ENCODE results near the gene EEF1E1.
A peak's percentile ranks its signal among the peaks of the same experiment; 100 is the strongest.

EEF1E1 gene

DNA sequence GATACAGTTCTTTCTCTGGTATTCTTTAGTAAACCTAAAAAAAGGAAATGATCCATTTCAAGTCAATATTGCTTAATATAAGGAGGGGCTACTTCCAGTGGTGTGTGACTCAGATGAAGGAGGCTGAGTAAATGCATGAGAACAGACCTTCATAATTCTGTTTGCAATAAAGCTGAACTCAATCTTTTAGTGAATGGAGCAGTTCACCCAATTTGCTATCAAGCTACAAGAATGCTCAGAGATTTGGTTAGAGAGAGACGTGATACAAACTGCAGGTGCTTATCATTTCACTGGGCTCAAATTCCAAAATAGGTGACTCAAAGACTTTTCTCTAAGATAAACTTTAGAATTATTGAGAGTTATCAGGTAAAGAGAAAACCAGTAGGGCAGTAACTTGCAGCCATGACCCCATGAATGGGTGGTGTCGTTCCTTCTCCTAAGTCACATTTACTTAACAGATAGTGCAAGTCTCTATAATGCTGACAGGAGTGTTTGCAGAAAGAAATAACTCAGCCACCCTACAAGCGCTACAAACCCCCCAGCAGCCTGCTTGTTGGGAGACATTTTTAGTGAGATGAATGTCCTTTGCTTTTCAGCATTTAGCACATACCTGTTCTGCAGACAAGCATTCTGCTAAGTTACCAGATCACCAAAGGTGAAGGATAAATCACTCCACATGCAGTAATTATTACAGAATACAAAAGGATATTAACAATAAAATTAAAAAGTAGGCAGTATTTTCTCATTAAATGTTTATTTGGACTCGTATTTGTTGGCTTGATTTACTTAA lies 21.8 kb downstream of the EEF1E1 start:
- no peaks in the 10 kb centered on the region for H3K9me3 ChIP-seq (ENCODE audit: control extremely low read depth in 1 of 5, control insufficient read depth in 4 of 5, insufficient read depth in 2 of 5, low read depth in 1 of 5, low read length in 4 of 5)
- no peak overlapping the region for H3K4me3 ChIP-seq (ENCODE audit: control insufficient read depth in 1 of 7, extremely low read depth in 1 of 7, insufficient read depth in 4 of 7, low read depth in 2 of 7, low read length in 6 of 7)
- H3K36me3 ChIP-seq (ENCODE audit: control insufficient read depth in 4 of 4, insufficient read depth in 4 of 4, low read length in 3 of 4): peaks cover 2 to 30% (median 6%) of the 10 kb centered on the region in 4 experiments
- 100% methylated on average over 1 of the region's 4 CpGs for WGBS (ENCODE audit: insufficient coverage)
- H3K27me3 ChIP-seq (replicated peaks in 2 of 5; ENCODE audit: control insufficient read depth in 4 of 5, insufficient read depth in 5 of 5, low read length in 4 of 5): no peaks in the 10 kb centered on the region
- H3K4me1 ChIP-seq (ENCODE audit: control extremely low read depth in 1 of 4, control insufficient read depth in 4 of 4, insufficient read depth in 4 of 4, low read length in 3 of 4): peaks cover 0 to 10% (median under 1%) of the 10 kb centered on the region in 4 experiments
- POLR2A ChIA-PET: no interaction called here
- peak in 2 of 3 donors; percentile 21 to 34 for DNase-seq
- CTCF ChIA-PET: no interaction called here
- H3K27ac ChIP-seq (ENCODE audit: insufficient read depth in 1 of 2, low read depth in 1 of 2, low read length in 2 of 2, poor library complexity in 1 of 2, severe bottlenecking in 2 of 2): no peak overlapping the region

DNA sequence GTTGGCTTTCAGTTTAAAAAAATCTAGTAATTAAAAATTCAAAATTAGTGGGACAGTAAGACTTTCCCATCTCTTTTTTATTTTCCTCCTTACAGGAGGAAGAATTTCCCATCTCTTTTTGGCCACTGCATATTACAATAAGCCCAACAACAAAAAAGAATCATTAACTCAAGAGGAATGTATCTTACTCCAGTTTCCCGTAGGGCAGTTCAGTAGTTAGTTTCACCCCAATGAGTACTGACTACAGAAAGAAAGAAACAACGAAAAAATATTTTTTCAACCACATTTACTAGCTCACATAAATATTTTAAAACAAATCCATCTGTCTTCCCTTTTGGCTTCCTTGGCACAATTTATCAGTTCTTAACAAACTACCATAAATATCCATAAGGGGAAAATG lies 23.2 kb downstream of the EEF1E1 start:
- no peak for DNase-seq

DNA sequence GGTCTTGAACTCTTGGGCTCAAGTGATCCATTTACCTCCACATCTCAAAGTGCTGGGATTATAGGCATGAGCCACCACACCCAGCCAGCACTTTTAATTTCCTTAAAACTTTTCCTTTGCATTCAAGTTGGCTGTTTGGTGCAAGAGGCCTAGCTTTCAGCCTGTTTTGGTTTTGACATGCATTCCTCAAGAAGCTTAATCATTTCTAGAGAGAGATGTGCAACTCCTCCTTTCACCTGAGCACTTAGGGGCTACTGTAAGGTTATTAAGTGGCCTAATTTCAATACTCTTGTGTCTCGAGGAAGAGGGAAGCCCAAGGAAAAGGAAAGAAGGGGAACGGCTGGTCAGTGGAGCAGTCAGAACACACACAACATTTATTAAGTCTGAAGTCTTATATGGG lies 24.4 kb downstream of the EEF1E1 start:
- peaks cover 2 to 10% (median 5%) of the 10 kb centered on the region in 4 experiments for H3K36me3 ChIP-seq (ENCODE audit: control insufficient read depth in 4 of 4, insufficient read depth in 4 of 4, low read length in 3 of 4)
- peaks cover 0 to 14% (median 4%) of the 10 kb centered on the region in 4 experiments for H3K4me1 ChIP-seq (ENCODE audit: control extremely low read depth in 1 of 4, control insufficient read depth in 4 of 4, insufficient read depth in 4 of 4, low read length in 3 of 4)
- H3K9me3 ChIP-seq (ENCODE audit: control extremely low read depth in 1 of 5, control insufficient read depth in 4 of 5, insufficient read depth in 2 of 5, low read depth in 1 of 5, low read length in 4 of 5): no peaks in the 10 kb centered on the region
- POLR2A ChIA-PET: no interaction called here
- no CpG with 5 or more reads among the region's 2 CpGs for WGBS (ENCODE audit: insufficient coverage)
- no peak overlapping the region for H3K27ac ChIP-seq (ENCODE audit: insufficient read depth in 1 of 2, low read depth in 1 of 2, low read length in 2 of 2, poor library complexity in 1 of 2, severe bottlenecking in 2 of 2)
- DNase-seq: no peak
- H3K27me3 ChIP-seq (replicated peaks in 2 of 5; ENCODE audit: control insufficient read depth in 4 of 5, insufficient read depth in 5 of 5, low read length in 4 of 5): no peaks in the 10 kb centered on the region
- no peak overlapping the region for H3K4me3 ChIP-seq (ENCODE audit: control insufficient read depth in 1 of 7, extremely low read depth in 1 of 7, insufficient read depth in 4 of 7, low read depth in 2 of 7, low read length in 6 of 7)
- CTCF ChIA-PET: no interaction called here

More for the DNA sequence above, 23.2 kb downstream of the EEF1E1 start:
- Histone ChIP-seq H3K27ac (ENCODE audit: insufficient read depth in 1 of 2, low read depth in 1 of 2, low read length in 2 of 2, poor library complexity in 1 of 2, severe bottlenecking in 2 of 2) (no peak overlapping the region), H3K27me3 (replicated peaks in 2 of 5; ENCODE audit: control insufficient read depth in 4 of 5, insufficient read depth in 5 of 5, low read length in 4 of 5) (no peaks in the 10 kb centered on the region), H3K36me3 (ENCODE audit: control insufficient read depth in 4 of 4, insufficient read depth in 4 of 4, low read length in 3 of 4) (peaks cover 2 to 20% (median 6%) of the 10 kb centered on the region in 4 experiments), H3K9me3 (ENCODE audit: control extremely low read depth in 1 of 5, control insufficient read depth in 4 of 5, insufficient read depth in 2 of 5, low read depth in 1 of 5, low read length in 4 of 5) (no peaks in the 10 kb centered on the region), H3K4me1 (ENCODE audit: control extremely low read depth in 1 of 4, control insufficient read depth in 4 of 4, insufficient read depth in 4 of 4, low read length in 3 of 4) (peaks cover 0 to 14% (median 4%) of the 10 kb centered on the region in 4 experiments), H3K4me3 (ENCODE audit: control insufficient read depth in 1 of 7, extremely low read depth in 1 of 7, insufficient read depth in 4 of 7, low read depth in 2 of 7, low read length in 6 of 7) (no peak overlapping the region)
- ChIA-PET CTCF (interaction anchor here (1.3 kb wide), 1 partner anchor 14 kb away, joined by 3 read pairs; no protein-coding TSS in a partner anchor), POLR2A (no interaction called here)
- 100% methylated on average over 1 of the region's 2 CpGs for WGBS (ENCODE audit: insufficient coverage)

DNA sequence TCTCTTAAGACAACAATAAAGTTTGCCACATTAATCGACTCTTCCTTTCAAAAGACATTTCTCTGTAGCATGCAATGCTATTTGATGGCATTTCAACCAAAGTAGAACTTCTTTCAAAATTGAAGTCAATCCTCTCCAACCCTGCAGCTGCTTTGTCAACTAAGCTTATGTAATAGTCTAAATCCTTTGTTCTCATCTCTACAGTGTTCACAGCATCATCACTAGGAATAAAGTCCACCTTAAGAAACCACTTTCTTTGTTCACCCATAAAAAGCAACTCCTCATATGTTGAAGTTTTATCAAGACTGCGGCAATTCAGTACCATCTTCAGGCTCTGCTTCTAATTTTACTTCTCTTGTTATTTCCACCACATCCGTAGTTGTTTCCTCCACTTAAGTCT lies 26.6 kb downstream of the EEF1E1 start:
- ChIA-PET POLR2A (no interaction called here), CTCF (interaction anchor here (1.4 to 1.6 kb wide), 2 partner anchors 9 to 143 kb away, joined by 3 read pairs; no protein-coding TSS in a partner anchor)
- Histone ChIP-seq H3K4me3 (ENCODE audit: control insufficient read depth in 1 of 7, extremely low read depth in 1 of 7, insufficient read depth in 4 of 7, low read depth in 2 of 7, low read length in 6 of 7) (no peak overlapping the region), H3K36me3 (ENCODE audit: control insufficient read depth in 4 of 4, insufficient read depth in 4 of 4, low read length in 3 of 4) (peaks cover 0 to 4% (median 2%) of the 10 kb centered on the region in 4 experiments), H3K27me3 (replicated peaks in 2 of 5; ENCODE audit: control insufficient read depth in 4 of 5, insufficient read depth in 5 of 5, low read length in 4 of 5) (no peaks in the 10 kb centered on the region), H3K9me3 (ENCODE audit: control extremely low read depth in 1 of 5, control insufficient read depth in 4 of 5, insufficient read depth in 2 of 5, low read depth in 1 of 5, low read length in 4 of 5) (no peaks in the 10 kb centered on the region), H3K27ac (ENCODE audit: insufficient read depth in 1 of 2, low read depth in 1 of 2, low read length in 2 of 2, poor library complexity in 1 of 2, severe bottlenecking in 2 of 2) (no peak overlapping the region), H3K4me1 (ENCODE audit: control extremely low read depth in 1 of 4, control insufficient read depth in 4 of 4, insufficient read depth in 4 of 4, low read length in 3 of 4) (peaks cover 0 to 11% (median 4%) of the 10 kb centered on the region in 4 experiments)
- 75% methylated on average over 3 of the region's 3 CpGs for WGBS (ENCODE audit: insufficient coverage)
- no peak for DNase-seq

DNA sequence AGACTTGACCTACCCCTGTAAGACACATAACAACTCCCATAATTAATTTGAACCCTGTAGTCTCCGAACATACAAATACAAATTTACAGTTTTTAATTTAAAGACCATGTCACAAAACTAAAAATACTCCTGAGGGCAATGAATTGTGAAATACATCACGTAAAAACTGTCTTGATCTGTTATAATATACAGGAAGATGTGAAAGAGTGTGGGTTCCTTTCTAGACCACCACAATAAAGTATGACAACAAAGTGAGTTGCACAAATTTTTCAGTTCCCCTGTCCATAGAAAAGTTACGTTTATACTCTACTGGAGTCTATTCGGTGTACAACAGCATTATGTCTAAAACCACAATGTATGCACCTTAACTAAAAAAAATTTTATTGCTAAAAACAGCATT lies 27.2 kb downstream of the EEF1E1 start:
- 61% methylated on average over 2 of the region's 4 CpGs for WGBS (ENCODE audit: insufficient coverage)

DNA sequence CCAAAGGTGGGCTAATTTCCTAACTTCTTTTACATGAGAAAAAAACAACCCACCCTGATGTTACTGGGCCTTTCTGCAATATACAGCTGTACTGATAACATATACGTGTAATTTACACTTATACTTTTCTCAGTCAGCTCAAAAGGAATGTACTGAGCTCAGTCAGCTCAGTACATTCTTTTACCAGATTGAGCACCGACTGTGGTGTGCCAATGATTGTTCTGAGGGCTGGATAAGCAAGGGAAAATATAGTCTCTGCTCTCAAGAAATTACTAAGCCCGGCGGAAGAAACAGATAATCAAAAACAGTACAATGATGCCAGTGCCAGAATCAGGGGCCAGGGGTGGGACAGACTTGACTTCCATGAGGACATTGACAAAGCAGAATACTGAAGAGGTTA lies 28.1 kb downstream of the EEF1E1 start:
- Histone ChIP-seq H3K36me3 (ENCODE audit: control insufficient read depth in 4 of 4, insufficient read depth in 4 of 4, low read length in 3 of 4) (peaks cover 0 to 4% (median 1%) of the 10 kb centered on the region in 4 experiments), H3K4me3 (ENCODE audit: control insufficient read depth in 1 of 7, extremely low read depth in 1 of 7, insufficient read depth in 4 of 7, low read depth in 2 of 7, low read length in 6 of 7) (no peak overlapping the region), H3K9me3 (ENCODE audit: control extremely low read depth in 1 of 5, control insufficient read depth in 4 of 5, insufficient read depth in 2 of 5, low read depth in 1 of 5, low read length in 4 of 5) (no peaks in the 10 kb centered on the region), H3K4me1 (ENCODE audit: control extremely low read depth in 1 of 4, control insufficient read depth in 4 of 4, insufficient read depth in 4 of 4, low read length in 3 of 4) (peaks cover 0 to 9% (median 4%) of the 10 kb centered on the region in 4 experiments), H3K27ac (ENCODE audit: insufficient read depth in 1 of 2, low read depth in 1 of 2, low read length in 2 of 2, poor library complexity in 1 of 2, severe bottlenecking in 2 of 2) (no peak overlapping the region), H3K27me3 (replicated peaks in 2 of 5; ENCODE audit: control insufficient read depth in 4 of 5, insufficient read depth in 5 of 5, low read length in 4 of 5) (no peaks in the 10 kb centered on the region)
- 95% methylated on average over 3 of the region's 4 CpGs for WGBS (ENCODE audit: insufficient coverage)
- no peak for DNase-seq
- CTCF ChIA-PET: no interaction called here
- POLR2A ChIA-PET: no interaction called here

More for the DNA sequence above, 27.2 kb downstream of the EEF1E1 start:
- no peaks in the 10 kb centered on the region for H3K27me3 ChIP-seq (replicated peaks in 2 of 5; ENCODE audit: control insufficient read depth in 4 of 5, insufficient read depth in 5 of 5, low read length in 4 of 5)
- ChIA-PET POLR2A (no interaction called here), CTCF (interaction anchor here (1.4 to 1.6 kb wide), 2 partner anchors 10 to 144 kb away, joined by 3 read pairs; no protein-coding TSS in a partner anchor)
- peak in 2 of 3 donors; percentile 42 to 66 for DNase-seq
- no peak overlapping the region for H3K27ac ChIP-seq (ENCODE audit: insufficient read depth in 1 of 2, low read depth in 1 of 2, low read length in 2 of 2, poor library complexity in 1 of 2, severe bottlenecking in 2 of 2)
- no peaks in the 10 kb centered on the region for H3K9me3 ChIP-seq (ENCODE audit: control extremely low read depth in 1 of 5, control insufficient read depth in 4 of 5, insufficient read depth in 2 of 5, low read depth in 1 of 5, low read length in 4 of 5)
- H3K36me3 ChIP-seq (ENCODE audit: control insufficient read depth in 4 of 4, insufficient read depth in 4 of 4, low read length in 3 of 4): peaks cover 0 to 4% (median 1%) of the 10 kb centered on the region in 4 experiments
- H3K4me3 ChIP-seq (ENCODE audit: control insufficient read depth in 1 of 7, extremely low read depth in 1 of 7, insufficient read depth in 4 of 7, low read depth in 2 of 7, low read length in 6 of 7): no peak overlapping the region
- H3K4me1 ChIP-seq (ENCODE audit: control extremely low read depth in 1 of 4, control insufficient read depth in 4 of 4, insufficient read depth in 4 of 4, low read length in 3 of 4): peaks cover 0 to 9% (median 4%) of the 10 kb centered on the region in 4 experiments

DNA sequence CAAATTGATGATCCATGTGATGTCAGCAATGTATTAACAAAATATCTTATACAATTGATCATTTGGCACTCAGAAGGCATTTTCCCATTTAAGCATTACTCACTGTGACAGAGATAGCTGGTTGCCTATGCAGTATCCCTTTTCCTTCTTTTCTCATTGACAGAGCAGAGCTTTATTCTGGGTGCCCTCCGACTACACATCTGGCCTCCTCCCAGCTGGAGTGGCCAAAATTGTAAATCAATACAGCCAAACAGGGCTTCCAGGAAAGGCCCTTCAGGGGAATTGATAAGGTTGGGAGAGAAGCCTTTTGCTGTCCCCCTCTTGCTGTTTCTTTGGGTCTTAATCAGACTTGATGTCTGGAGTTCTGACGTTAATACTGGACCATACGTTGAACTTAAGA lies 28.6 kb downstream of the EEF1E1 start:
- WGBS (ENCODE audit: insufficient coverage): 100% methylated on average over 3 of the region's 3 CpGs
- Histone ChIP-seq H3K9me3 (ENCODE audit: control extremely low read depth in 1 of 5, control insufficient read depth in 4 of 5, insufficient read depth in 2 of 5, low read depth in 1 of 5, low read length in 4 of 5) (no peaks in the 10 kb centered on the region), H3K27me3 (replicated peaks in 2 of 5; ENCODE audit: control insufficient read depth in 4 of 5, insufficient read depth in 5 of 5, low read length in 4 of 5) (no peaks in the 10 kb centered on the region), H3K4me1 (ENCODE audit: control extremely low read depth in 1 of 4, control insufficient read depth in 4 of 4, insufficient read depth in 4 of 4, low read length in 3 of 4) (peaks cover 0 to 9% (median 4%) of the 10 kb centered on the region in 4 experiments), H3K4me3 (ENCODE audit: control insufficient read depth in 1 of 7, extremely low read depth in 1 of 7, insufficient read depth in 4 of 7, low read depth in 2 of 7, low read length in 6 of 7) (no peak overlapping the region), H3K36me3 (ENCODE audit: control insufficient read depth in 4 of 4, insufficient read depth in 4 of 4, low read length in 3 of 4) (peaks cover 0 to 4% (median 1%) of the 10 kb centered on the region in 4 experiments), H3K27ac (ENCODE audit: insufficient read depth in 1 of 2, low read depth in 1 of 2, low read length in 2 of 2, poor library complexity in 1 of 2, severe bottlenecking in 2 of 2) (no peak overlapping the region)
- CTCF ChIA-PET: no interaction called here
- POLR2A ChIA-PET: no interaction called here
- DNase-seq: no peak

Measured in common myeloid progenitor, CD34-positive (primary cell).